Muscle of leg (tissue), 11 donors: ENCODE data around the gene FHL3. TPM values are rescaled to one million over a fixed set of nuclear protein-coding genes. Genes with fewer than 3 reads are reported as not detected.
A peak's percentile ranks its signal among the peaks of the same experiment; 100 is the strongest.

Source experiments
- DNase-seq: peaks from one replicate; pipeline ENCODE4 v3.0.0; 2013
- H3K27ac ChIP-seq: one replicate; pipeline ENCODE4 v1.5.1; 2013; ENCODE audit warnings: mild to moderate bottlenecking, low read length, control low read depth
- H3K27me3 ChIP-seq: one replicate; pipeline ENCODE4 v1.6.1; 2013; ENCODE audit warnings: low read length; ENCODE audit not compliant: control insufficient read depth, insufficient read depth
- H3K36me3 ChIP-seq: one replicate; pipeline ENCODE4 v1.6.1; 2013; ENCODE audit warnings: low read length; ENCODE audit not compliant: control insufficient read depth, insufficient read depth
- H3K4me1 ChIP-seq: one replicate; pipeline ENCODE4 v1.6.1; 2013; ENCODE audit warnings: low read length; ENCODE audit not compliant: control insufficient read depth, insufficient read depth
- H3K4me3 ChIP-seq: one replicate; pipeline ENCODE4 v1.5.1; 2013; ENCODE audit warnings: low read length, control low read depth
- H3K9me3 ChIP-seq: replicated peaks from 2 replicates; pipeline ENCODE4 v1.6.1; 2013; ENCODE audit warnings: low read depth, low read length; ENCODE audit not compliant: control insufficient read depth
- WGBS: methylation state at CpG from one replicate; pipeline ENCODE4 v1.1.5; 2013; ENCODE audit warnings: missing lambda C conversion rate; ENCODE audit not compliant: insufficient coverage; 5-methylcytosine and 5-hydroxymethylcytosine counted together
- polyA plus RNA-seq, 8 donors: library from polyadenylated mRNA; unstranded; fragments of 120-200 nt; gene quantifications; one replicate each; pipeline versions ENCODE4 v1.2.1 to v1.2.3, GENCODE V29; 2013; ENCODE audit warnings: inconsistent platforms in 1 of 8, low replicate concordance in 1 of 8; ENCODE audit not compliant: insufficient read length in 8 of 8, insufficient read depth in 1 of 8
- total RNA-seq: library from RNA; stranded (reverse); fragments of 120-200 nt; gene quantifications from one replicate; pipeline ENCODE4 v1.2.4, GENCODE V29; 2013

Gene FHL3
- total and polyA plus RNA-seq, 9 donors: 81.6 to 193 (median 116) TPM

DNA sequence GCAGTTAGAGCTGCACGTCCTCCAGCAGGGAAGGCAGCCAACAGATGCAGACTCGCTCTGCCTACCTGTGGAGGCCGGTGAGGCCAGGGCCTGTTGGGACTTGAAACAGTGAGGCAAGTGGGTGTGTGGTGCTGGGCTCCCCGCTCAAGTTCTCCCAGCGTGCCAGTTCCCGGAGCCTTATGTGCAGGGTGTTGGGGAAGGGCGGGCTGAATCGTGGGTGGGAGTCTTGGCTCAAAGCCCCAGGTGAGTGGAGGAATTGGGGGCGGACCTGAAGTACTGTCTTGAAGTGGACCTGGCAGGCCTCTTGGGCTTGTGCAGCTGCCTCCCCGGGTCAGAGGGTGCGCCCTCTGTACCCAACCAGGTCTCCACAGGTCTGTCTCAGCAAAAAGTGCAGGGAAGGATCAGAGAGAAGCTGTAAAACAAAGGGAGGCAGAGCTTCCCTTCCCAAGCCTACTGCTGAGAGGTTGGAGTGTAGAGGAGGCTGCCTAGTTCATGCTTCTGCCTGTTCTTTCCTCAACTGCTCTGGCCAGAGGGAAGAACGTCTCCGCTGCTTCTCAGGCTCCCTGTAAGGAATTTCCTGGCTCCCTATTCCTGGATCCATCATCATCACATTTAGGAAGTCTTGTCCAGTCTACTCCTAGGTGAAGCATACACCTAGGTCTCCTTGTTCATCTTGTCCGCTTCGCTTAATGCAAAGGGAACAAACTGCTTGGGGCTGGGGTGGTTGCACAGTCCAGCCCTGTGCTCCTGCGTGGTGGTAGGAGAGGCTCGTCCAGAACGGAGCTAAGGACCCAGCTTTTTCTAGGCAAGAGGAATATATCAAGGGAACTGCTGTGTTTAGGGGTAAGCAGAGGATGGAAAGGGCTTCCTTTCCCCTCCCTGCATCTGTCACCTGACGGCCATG is 22.1 kb upstream of the FHL3 start:
- Histone ChIP-seq H3K4me1 (peaks cover 33% of the 10 kb centered on the region), H3K27me3 (no peaks in the 10 kb centered on the region), H3K36me3 (peaks cover 36% of the 10 kb centered on the region), H3K9me3 (no peaks in the 10 kb centered on the region), H3K4me3 (no peak overlapping the region), H3K27ac (no peak overlapping the region)
- 71% methylated on average over 10 of the region's 19 CpGs for WGBS
- DNase-seq: no peak

DNA sequence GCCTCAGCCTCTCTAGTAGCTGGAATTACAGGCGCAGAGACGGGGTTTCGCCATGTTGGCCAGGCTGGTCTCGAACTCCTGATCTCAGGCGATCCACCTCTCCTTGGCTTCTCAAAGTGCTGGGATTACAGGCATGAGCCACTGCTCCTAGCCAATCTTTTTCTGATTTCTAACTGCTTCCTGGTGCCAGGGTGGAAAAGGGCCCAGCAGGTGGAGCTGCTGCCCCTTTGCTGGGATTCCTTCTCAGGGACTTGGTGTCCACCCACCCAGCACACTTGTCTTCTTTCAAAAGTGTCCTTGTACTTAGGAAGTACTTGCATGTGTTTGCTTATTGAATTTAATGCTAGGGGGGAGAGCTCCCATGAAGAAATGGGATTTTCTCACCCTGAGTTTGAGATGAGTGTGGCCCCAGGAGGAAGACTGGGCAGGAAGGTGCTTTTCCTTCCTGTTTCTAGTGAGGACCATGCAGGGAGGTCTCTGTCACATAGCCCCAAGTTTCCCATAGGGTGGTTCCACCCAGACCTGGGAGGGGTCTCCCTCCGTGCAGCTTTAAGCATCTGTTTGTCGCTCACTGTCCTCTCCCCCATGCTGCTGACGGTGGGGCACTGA is 21.4 kb upstream of the FHL3 start:
- H3K4me1 ChIP-seq: peaks cover 33% of the 10 kb centered on the region

DNA sequence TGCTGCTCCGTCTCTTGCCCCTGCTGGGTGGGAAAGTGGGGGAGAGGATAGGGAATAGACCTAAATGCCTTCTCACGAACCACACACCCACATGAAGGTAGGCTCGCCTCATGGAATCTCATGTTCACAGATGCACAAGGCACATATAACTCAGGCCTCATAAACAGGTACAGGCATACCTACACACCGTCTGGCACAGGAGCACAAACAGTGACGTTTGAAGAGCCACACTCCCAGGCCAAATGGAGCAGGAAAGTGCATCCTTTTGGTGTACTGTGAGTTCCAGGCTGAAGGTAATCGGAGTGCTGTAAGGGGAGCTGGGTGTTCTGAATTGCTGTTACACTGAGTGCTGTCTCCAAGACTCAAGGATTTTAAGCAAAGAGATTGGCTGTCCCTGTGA is 20.4 kb upstream of the FHL3 start:
- Histone ChIP-seq H3K4me3 (no peak overlapping the region), H3K4me1 (peaks cover 29% of the 10 kb centered on the region), H3K9me3 (no peaks in the 10 kb centered on the region), H3K27me3 (no peaks in the 10 kb centered on the region), H3K27ac (no peak overlapping the region), H3K36me3 (peaks cover 48% of the 10 kb centered on the region)
- DNase-seq: no peak
- 90% methylated on average over 5 of the region's 6 CpGs for WGBS

More for the DNA sequence above, 21.4 kb upstream of the FHL3 start:
- H3K4me3 ChIP-seq: no peak overlapping the region
- peaks cover 42% of the 10 kb centered on the region for H3K36me3 ChIP-seq
- no peaks in the 10 kb centered on the region for H3K27me3 ChIP-seq
- no peaks in the 10 kb centered on the region for H3K9me3 ChIP-seq
- peak; percentile 61 for DNase-seq
- H3K27ac ChIP-seq: no peak overlapping the region
- whole genome bisulfite sequencing: 79% methylated on average over 8 of the region's 8 CpGs

DNA sequence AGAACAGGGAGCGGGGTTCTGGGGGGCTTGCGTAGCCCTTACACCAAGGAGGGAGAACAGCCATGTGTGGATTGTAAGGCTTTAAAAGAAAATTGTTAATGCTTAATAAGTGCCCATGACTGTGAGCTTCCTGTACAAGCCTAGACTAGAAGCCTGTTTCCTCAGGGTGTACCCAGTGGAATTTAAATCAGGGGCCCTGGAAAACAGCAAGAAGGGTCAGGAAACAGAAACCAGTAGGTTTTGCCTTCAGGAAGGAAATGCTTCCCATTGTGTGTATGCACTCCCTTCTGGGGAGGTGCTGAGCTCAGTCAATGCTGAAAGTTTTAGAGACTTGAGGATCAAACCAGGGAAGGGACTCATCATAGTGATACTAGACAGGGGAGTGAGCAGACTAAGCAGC is 19.9 kb upstream of the FHL3 start:
- Histone ChIP-seq H3K27ac (no peak overlapping the region), H3K27me3 (no peaks in the 10 kb centered on the region), H3K4me3 (no peak overlapping the region), H3K36me3 (peaks cover 52% of the 10 kb centered on the region), H3K4me1 (peaks cover 25% of the 10 kb centered on the region), H3K9me3 (no peaks in the 10 kb centered on the region)
- DNase-seq: no peak
- WGBS: 87% methylated on average over 2 of the region's 2 CpGs

DNA sequence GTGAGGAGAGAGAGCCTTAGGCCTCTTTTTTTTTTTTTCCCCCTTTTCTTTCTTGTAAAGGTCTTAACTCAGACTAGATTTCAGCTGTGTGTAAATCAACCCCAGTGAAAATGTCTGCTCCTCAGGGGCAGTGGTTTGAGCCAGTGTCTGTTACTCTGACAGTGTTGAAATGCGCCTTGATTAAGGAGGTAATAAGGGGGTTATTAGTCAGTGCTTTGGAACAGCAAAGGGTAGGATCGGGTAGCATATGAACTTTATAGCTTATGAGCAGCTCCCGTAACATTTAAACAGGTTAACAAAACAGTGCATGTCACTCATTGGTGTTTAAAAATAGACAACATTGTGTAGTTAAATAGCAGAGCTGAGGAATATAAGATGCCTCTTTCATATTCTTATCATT is 17.5 kb upstream of the FHL3 start:
- Histone ChIP-seq H3K4me1 (peaks cover 4% of the 10 kb centered on the region), H3K27ac (no peak overlapping the region), H3K4me3 (no peak overlapping the region), H3K27me3 (no peaks in the 10 kb centered on the region), H3K36me3 (peaks cover 66% of the 10 kb centered on the region), H3K9me3 (no peaks in the 10 kb centered on the region)
- DNase-seq: no peak
- no CpG with 5 or more reads among the region's 3 CpGs for WGBS

DNA sequence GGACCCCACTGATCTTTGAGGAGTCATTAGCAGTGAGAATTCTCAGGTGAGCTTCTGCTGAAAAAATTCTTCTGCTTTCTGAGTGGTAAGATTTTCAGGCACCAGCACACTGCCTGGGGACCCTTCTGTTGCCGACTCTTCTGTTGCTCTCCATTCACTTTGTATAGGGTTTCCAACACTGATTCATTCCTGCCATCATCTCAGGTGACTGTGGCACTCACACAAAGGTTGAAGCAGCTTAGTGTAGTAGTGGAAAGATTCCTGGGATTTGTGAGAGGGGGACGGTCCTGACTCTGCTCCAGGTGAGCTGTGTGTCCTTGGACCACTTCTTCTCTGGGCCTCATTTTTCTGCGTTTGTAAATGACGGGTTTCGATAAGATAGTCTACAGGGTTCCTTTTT is 16.7 kb upstream of the FHL3 start:
- no peaks in the 10 kb centered on the region for H3K27me3 ChIP-seq
- peaks cover 69% of the 10 kb centered on the region for H3K36me3 ChIP-seq
- 91% methylated on average over 4 of the region's 5 CpGs for WGBS
- no peak for DNase-seq
- peaks cover 8% of the 10 kb centered on the region for H3K4me1 ChIP-seq
- H3K27ac ChIP-seq: no peak overlapping the region
- H3K4me3 ChIP-seq: no peak overlapping the region
- H3K9me3 ChIP-seq: no peaks in the 10 kb centered on the region

DNA sequence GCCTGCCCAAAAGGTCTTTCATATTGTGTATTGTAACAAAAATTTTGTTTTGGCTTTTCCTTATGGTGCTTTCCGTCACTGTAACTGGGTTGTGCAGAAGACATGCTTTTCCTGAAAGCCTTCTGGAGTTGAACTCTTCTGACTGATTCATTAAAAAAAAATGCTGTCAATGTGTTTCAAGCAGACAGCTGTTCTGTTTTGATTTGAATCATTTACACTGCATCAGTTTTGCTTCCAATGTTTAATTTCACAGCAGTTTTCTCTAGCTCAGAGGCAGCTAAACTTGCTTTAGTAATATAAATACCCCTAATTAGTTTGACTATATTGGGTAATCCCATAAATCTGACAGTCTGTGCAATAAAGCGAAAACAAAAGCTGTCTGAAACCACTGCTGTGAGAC is 15.1 kb upstream of the FHL3 start:
- Histone ChIP-seq H3K36me3 (peaks cover 71% of the 10 kb centered on the region), H3K4me3 (no peak overlapping the region), H3K27me3 (no peaks in the 10 kb centered on the region), H3K9me3 (no peaks in the 10 kb centered on the region), H3K27ac (no peak overlapping the region), H3K4me1 (peaks cover 18% of the 10 kb centered on the region)
- DNase-seq: no peak
- WGBS: 100% methylated on average over 1 of the region's 2 CpGs

DNA sequence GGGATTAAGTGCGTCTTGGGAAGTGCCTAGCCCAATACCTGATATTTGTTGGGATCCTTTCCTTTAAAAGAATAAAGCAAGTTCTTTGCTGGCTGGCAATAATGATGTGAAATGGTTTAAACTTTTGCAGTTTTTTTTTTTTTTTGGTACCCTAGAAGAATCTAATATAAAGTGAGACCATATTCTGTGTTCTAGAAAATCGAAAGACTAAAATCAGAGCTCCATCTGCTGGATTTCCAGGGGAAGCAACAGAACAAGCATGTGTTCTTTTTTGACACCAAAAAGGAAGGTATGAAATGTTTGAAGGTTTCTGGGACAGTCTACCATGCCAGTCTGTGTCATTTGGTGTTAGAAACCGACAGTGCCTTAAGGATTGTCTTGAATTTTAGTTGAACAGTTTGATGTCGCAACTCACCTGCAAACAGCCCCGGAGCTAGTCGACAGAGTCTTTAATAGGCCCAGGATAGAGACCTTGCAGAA is 13.6 kb upstream of the FHL3 start:
- no peaks in the 10 kb centered on the region for H3K9me3 ChIP-seq
- no peak overlapping the region for H3K27ac ChIP-seq
- H3K27me3 ChIP-seq: no peaks in the 10 kb centered on the region
- peaks cover 75% of the 10 kb centered on the region for H3K36me3 ChIP-seq
- peaks cover 30% of the 10 kb centered on the region for H3K4me1 ChIP-seq
- no peak overlapping the region for H3K4me3 ChIP-seq
- DNase-seq: peak; percentile 72
- 70% methylated on average over 5 of the region's 6 CpGs for WGBS

DNA sequence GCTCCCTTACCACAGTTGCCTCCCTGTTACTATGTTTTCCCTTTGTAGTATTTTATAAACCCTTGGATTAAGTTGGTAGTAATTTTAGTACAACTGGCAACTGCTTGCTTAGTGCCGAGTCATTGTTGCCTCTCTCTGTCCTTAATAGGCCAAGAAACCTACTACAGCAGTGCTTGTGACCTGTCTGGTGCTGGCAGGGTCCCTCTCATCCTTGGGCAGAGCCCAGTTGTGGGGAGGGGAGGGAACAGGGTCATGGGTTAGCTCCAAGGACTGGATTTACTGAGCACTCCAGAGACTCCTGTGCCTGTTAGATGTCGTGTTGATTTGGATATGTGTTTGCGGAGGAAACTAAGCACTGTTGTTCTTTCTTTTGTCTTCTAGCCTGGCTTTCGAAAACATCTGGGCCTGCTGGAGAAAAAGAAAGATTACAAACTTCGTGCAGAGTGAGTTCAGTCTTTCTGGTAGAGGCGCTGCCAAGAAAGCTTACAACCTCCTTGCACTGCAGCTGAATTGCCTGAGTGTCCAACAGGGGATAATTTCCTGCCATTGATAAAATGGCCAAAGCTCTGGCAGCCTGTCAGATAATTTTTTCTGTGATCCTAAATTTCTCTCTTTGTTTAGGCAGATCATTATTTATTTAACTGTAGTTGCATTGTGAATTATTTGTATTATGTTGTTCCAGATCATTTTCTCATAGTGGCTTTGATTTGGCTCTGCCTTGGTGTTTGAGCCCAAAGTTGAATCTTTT is 10.8 kb upstream of the FHL3 start:
- Histone ChIP-seq H3K4me3 (no peak overlapping the region), H3K27ac (peak overlapping the region; percentile 95), H3K9me3 (no peaks in the 10 kb centered on the region), H3K4me1 (peaks cover 44% of the 10 kb centered on the region), H3K36me3 (peaks cover 52% of the 10 kb centered on the region), H3K27me3 (no peaks in the 10 kb centered on the region)
- 34% methylated on average over 4 of the region's 6 CpGs for WGBS
- peak; percentile 92 for DNase-seq
